ENCODE data around the gene ENSA. TPM values are rescaled to one million over a fixed set of nuclear protein-coding genes. Genes with fewer than 3 reads are reported as not detected.

Gene ENSA, protein sequence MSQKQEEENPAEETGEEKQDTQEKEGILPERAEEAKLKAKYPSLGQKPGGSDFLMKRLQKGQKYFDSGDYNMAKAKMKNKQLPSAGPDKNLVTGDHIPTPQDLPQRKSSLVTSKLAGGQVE
- total RNA-seq = 34.6 and 138 TPM in 2 replicates

GRCh38 chr1:150629115-150629928, at the start of gene ENSA:
Gene ENSA, minus strand, starts transcription at chr1:150629612. Its CDS starts 142 bp downstream, at chr1:150629470.

GRCh38 chr1:150579110-150579944, 50.1 kb downstream of the ENSA start, which contains the start of gene MCL1:
Gene MCL1, minus strand, starts transcription at chr1:150579610. Its CDS starts 80 bp downstream, at chr1:150579530.

Other genes starting within 250 kb of the ENSA start
- gene TARS2, start 142.2 kb downstream of the ENSA start, total RNA-seq = 9.2 and 16.5 TPM in 2 replicates
- 17.6 and 32.3 TPM in 2 replicates for gene ECM1, start 121.5 kb downstream of the ENSA start, total RNA-seq
- not detected in 2 replicates for gene FALEC, start 113.9 kb downstream of the ENSA start, total RNA-seq
- 51.5 and 71.5 TPM in 2 replicates for gene ADAMTSL4, start 80.2 kb downstream of the ENSA start, total RNA-seq
- 158 and 211 TPM in 2 replicates for gene MCL1, start 50.0 kb downstream of the ENSA start, total RNA-seq
- 16.2 and 16.6 TPM in 2 replicates for gene GOLPH3L, start 67.5 kb upstream of the ENSA start, total RNA-seq
- not detected in 2 replicates for gene HORMAD1, start 91.3 kb upstream of the ENSA start, total RNA-seq
- 0.35 and 0.85 TPM in 2 replicates for gene CTSS, start 136.2 kb upstream of the ENSA start, total RNA-seq
- 31.5 and 94.4 TPM in 2 replicates for gene CTSK, start 178.6 kb upstream of the ENSA start, total RNA-seq
- 27.7 and 30.5 TPM in 2 replicates for gene ARNT, start 247.0 kb upstream of the ENSA start, total RNA-seq